H1 (cell line): ENCODE measurements around the gene GTF2IRD1. TPM values are rescaled to one million over a fixed set of nuclear protein-coding genes. Genes with fewer than 3 reads are reported as not detected.

Experiments
- CHD7 ChIP-seq: fragments of 300-600 bp; sonication (generic); IDR thresholded peaks from 2 replicates; pipeline ENCODE4 v1.7.1; 2012; ENCODE audit warnings: low read length, moderate library complexity, mild to moderate bottlenecking, inconsistent platforms; ENCODE audit not compliant: insufficient replicate concordance
- EGR1 ChIP-seq: IDR thresholded peaks from 2 replicates; pipeline ENCODE4 v1.6.1; 2011; ENCODE audit warnings: low read depth, low read length, borderline replicate concordance
- GTF2F1 ChIP-seq: IDR thresholded peaks from 2 replicates; pipeline ENCODE4 v1.6.1; 2012; ENCODE audit warnings: low read depth, low read length, improper control_type of control experiment, borderline replicate concordance
- HDAC2 ChIP-seq, 2 experiments: fragments of 300-600 bp in 1 of 2; sonication (generic) in 1 of 2; IDR thresholded peaks; 2 replicates each; pipeline ENCODE4 v1.6.1; 2011 to 2012; ENCODE audit warnings: low read depth in 2 of 2, low read length in 2 of 2, mild to moderate bottlenecking in 2 of 2, moderate library complexity in 2 of 2, borderline replicate concordance in 1 of 2, inconsistent platforms in 1 of 2
- MAX ChIP-seq: IDR thresholded peaks from 2 replicates; pipeline ENCODE4 v1.6.1; 2012; ENCODE audit warnings: inconsistent platforms
- SAP30 ChIP-seq: fragments of 300-600 bp; sonication (generic); IDR thresholded peaks from 2 replicates; pipeline ENCODE4 v1.7.1; 2012; ENCODE audit warnings: low read length, moderate library complexity, mild to moderate bottlenecking, inconsistent platforms; ENCODE audit not compliant: insufficient read depth, insufficient replicate concordance
- SUZ12 ChIP-seq: fragments of 200-600 bp; sonication (generic); IDR thresholded peaks from 2 replicates; pipeline ENCODE4 v1.6.1; 2012; ENCODE audit warnings: mild to moderate bottlenecking, inconsistent platforms, low read length, moderate library complexity, mixed read lengths
- ZNF274 ChIP-seq: IDR thresholded peaks from 2 replicates; pipeline ENCODE4 v1.7.0; 2012; ENCODE audit warnings: low read length, borderline replicate concordance; ENCODE audit errors: extremely low read depth
- polyA plus RNA-seq, 7 experiments: library from polyadenylated mRNA; depleted of rRNA in 3 of 7; stranded (reverse) in 5 of 7; unstranded in 2 of 7; fragments of >200 nt in 5 of 7; fragments of 200-250 nt in 2 of 7; gene quantifications; 1 replicate in 5 of 7; 2 replicates in 1 of 7; 4 replicates in 1 of 7; pipeline versions ENCODE4 v1.2.1 to v1.2.3, GENCODE V29; 2011 to 2013; ENCODE audit warnings: missing spikeins in 2 of 7, mixed read lengths in 2 of 7
- total RNA-seq: library from RNA; stranded (reverse); fragmentation: NEBNext Ultra II Directional; extraction: Animal tissue kit (Norgen Biotek cat#: 25700); gene quantifications from 2 replicates; pipeline ENCODE4 v1.2.1, GENCODE V29; 2021

The GTF2IRD1 gene
- total and polyA plus RNA-seq, 2 of the 8 experiments (the other 6 are each of a cell fraction or from before 2014, with no cell fraction given) = 27.4 to 45.4 TPM

GRCh38 chr7:74606909-74607510 is 153.3 kb downstream of the GTF2IRD1 start (continued):
- TF ChIP-seq CHD7 = no peak
- TF ChIP-seq ZNF274 = no peak
- TF ChIP-seq SUZ12 = no peak
- TF ChIP-seq GTF2F1 = no peak
- TF ChIP-seq EGR1 = no peak
- no peak; a peak in 1 of 4 replicates for TF ChIP-seq HDAC2 (IDR thresholded peaks at IDR 0.05; ENCODE audit: borderline replicate concordance in 1 of 2, low read depth in 2 of 2, low read length in 2 of 2)
- TF ChIP-seq MAX = no peak
- TF ChIP-seq SAP30 = no peak
